SK-N-SH (cell line): ENCODE data around the gene SCARB1.
A peak's percentile ranks its signal among the peaks of the same experiment; 100 is the strongest.

Experiments
- CHD2 ChIP-seq: fragments of 150-350 bp; IDR thresholded peaks from 2 replicates; pipeline ENCODE4 v1.6.1; 2018; ENCODE audit warnings: low read length; ENCODE audit not compliant: partially characterized antibody
- CTCF ChIP-seq: fragments of 200-600 bp; sonication (generic); IDR thresholded peaks from 2 replicates; pipeline ENCODE4 v1.6.1; 2017; ENCODE audit warnings: antibody characterized with exemption, mild to moderate bottlenecking, moderate library complexity
- EP300 ChIP-seq, 2 experiments: IDR thresholded peaks; 2 replicates each; pipeline versions ENCODE4 v1.4.0 to v1.6.1; 2012; ENCODE audit warnings: borderline replicate concordance in 1 of 2, low read depth in 1 of 2, low read length in 1 of 2
- EZH2phosphoT487 ChIP-seq: fragments of 200-600 bp; sonication (generic); IDR thresholded peaks from 2 replicates; pipeline ENCODE4 v1.6.1; 2017; ENCODE audit warnings: low read depth, mixed run types, mild to moderate bottlenecking, antibody characterized with exemption, moderate library complexity, borderline replicate concordance
- FOXJ3 ChIP-seq: sonication (generic); formaldehyde crosslinking; IDR thresholded peaks from 2 replicates; pipeline ENCODE4 v1.5.1; 2020; ENCODE audit warnings: mild to moderate bottlenecking, missing genetic modification reagents
- IRF3 ChIP-seq: fragments of 150-350 bp; IDR thresholded peaks from 2 replicates; pipeline ENCODE4 v1.6.1; 2016; ENCODE audit warnings: mild to moderate bottlenecking, low read depth, low read length
- MAX ChIP-seq: IDR thresholded peaks from 2 replicates; pipeline ENCODE4 v1.4.0; 2012; ENCODE audit warnings: low read depth
- MXI1 ChIP-seq: IDR thresholded peaks from 2 replicates; pipeline ENCODE4 v1.6.1; 2012; ENCODE audit warnings: mild to moderate bottlenecking, low read depth, low read length, improper control_type of control experiment
- PBX3 ChIP-seq: IDR thresholded peaks from 2 replicates; pipeline ENCODE4; 2012
- RAD21 ChIP-seq: IDR thresholded peaks from 2 replicates; pipeline ENCODE4 v1.6.1; 2012; ENCODE audit warnings: mild to moderate bottlenecking, low read length
- RCOR1 ChIP-seq: fragments of 150-350 bp; IDR thresholded peaks from 2 replicates; pipeline ENCODE4 v1.6.1; 2017; ENCODE audit warnings: antibody characterized with exemption, low read length
- SIN3A ChIP-seq: IDR thresholded peaks from 2 replicates; pipeline ENCODE4 v1.6.1; 2012; ENCODE audit warnings: low read depth, mild to moderate bottlenecking, low read length, moderate library complexity, borderline replicate concordance
- TAF1 ChIP-seq: IDR thresholded peaks from 2 replicates; pipeline ENCODE4 v1.6.1; 2012; ENCODE audit warnings: low read depth, mild to moderate bottlenecking, low read length, moderate library complexity, borderline replicate concordance

GRCh38 chr12:124764451-124764850, 99.2 kb downstream of the SCARB1 start:
- peak; percentile 75 for TF ChIP-seq CTCF
- no peak for TF ChIP-seq CHD2
- TF ChIP-seq MAX = no peak
- TF ChIP-seq RAD21 = peak; percentile 52
- TF ChIP-seq EZH2phosphoT487 = no peak
- TF ChIP-seq PBX3 = no peak
- TF ChIP-seq TAF1 = no peak
- TF ChIP-seq RCOR1 = no peak
- TF ChIP-seq FOXJ3 (CRISPR knock-in tag) = no peak
- TF ChIP-seq IRF3 = no peak
- TF ChIP-seq EP300 (IDR thresholded peaks at IDR 0.05; ENCODE audit: borderline replicate concordance in 1 of 2, low read depth in 1 of 2, low read length in 1 of 2) = no peak
- TF ChIP-seq MXI1 = no peak
- TF ChIP-seq SIN3A = no peak
